Neural cell (in vitro differentiated cells): Measurements from ENCODE around the gene KRT38. TPM values are rescaled to one million over a fixed set of nuclear protein-coding genes. Genes with fewer than 3 reads are reported as not detected.

Source experiments
- H2AFZ ChIP-seq: fragments of 200-600, 300-800 bp; sonication (generic), shearing (Covaris generic); 2 replicates; pipeline ENCODE4 v1.6.0; 2014; ENCODE audit warnings: low read depth, mild to moderate bottlenecking, antibody characterized with exemption, low read length, moderate library complexity
- H3F3A ChIP-seq: fragments of 200-600 bp; shearing (Covaris generic); 2 replicates; pipeline ENCODE4 v1.6.1; 2016; ENCODE audit warnings: mild to moderate bottlenecking, moderate library complexity, mixed read lengths, antibody characterized with exemption, low read length; ENCODE audit not compliant: insufficient read depth, poor library complexity, severe bottlenecking
- H3K27ac ChIP-seq: fragments of 200-600, 300-800 bp; sonication (generic), shearing (Covaris generic); 2 replicates; pipeline ENCODE4 v1.5.1; 2014; ENCODE audit warnings: mild to moderate bottlenecking, low read length, moderate library complexity
- H3K27me3 ChIP-seq: fragments of 300-800, 200-600 bp; sonication (generic), shearing (Covaris generic); 2 replicates; pipeline ENCODE4 v1.6.0; 2014; ENCODE audit warnings: mild to moderate bottlenecking, low read depth, low read length, moderate library complexity; ENCODE audit not compliant: insufficient read depth
- H3K36me3 ChIP-seq: fragments of 300-800, 200-600 bp; sonication (generic), shearing (Covaris generic); 2 replicates; pipeline ENCODE4 v1.5.1; 2014; ENCODE audit warnings: mild to moderate bottlenecking, antibody characterized with exemption, low read length, moderate library complexity; ENCODE audit not compliant: insufficient read depth
- H3K4me2 ChIP-seq: fragments of 300-800, 200-600 bp; sonication (generic), shearing (Covaris generic); 2 replicates; pipeline ENCODE4 v1.6.0; 2014; ENCODE audit warnings: mild to moderate bottlenecking, low read length
- H3K4me3 ChIP-seq: fragments of 300-800, 200-600 bp; sonication (generic), shearing (Covaris generic); 2 replicates; pipeline ENCODE4 v1.5.1; 2014; ENCODE audit warnings: mild to moderate bottlenecking, low read length, moderate library complexity
- H3K79me2 ChIP-seq: fragments of 200-600 bp; shearing (Covaris generic); replicated peaks from 2 replicates; pipeline ENCODE4 v1.6.0; 2014; ENCODE audit warnings: mild to moderate bottlenecking, low read length, moderate library complexity; ENCODE audit not compliant: insufficient read depth
- H3K9ac ChIP-seq: fragments of 300-800, 200-600 bp; sonication (generic), shearing (Covaris generic); 2 replicates; pipeline ENCODE4 v1.6.1; 2016; ENCODE audit warnings: mild to moderate bottlenecking, low read length, mixed read lengths
- H3K9me2 ChIP-seq: fragments of 200-600 bp; shearing (Covaris generic); 2 replicates; pipeline ENCODE4 v1.6.1; 2016; ENCODE audit warnings: mild to moderate bottlenecking, low read length, mixed read lengths; ENCODE audit not compliant: insufficient read depth
- H3K9me3 ChIP-seq: fragments of 200-600, 300-800 bp; sonication (generic), shearing (Covaris generic); 2 replicates; pipeline ENCODE4 v1.6.1; 2016; ENCODE audit warnings: mild to moderate bottlenecking, mixed run types, low read length, moderate library complexity, mixed read lengths
- H4K20me1 ChIP-seq: fragments of 200-600 bp; shearing (Covaris generic); 2 replicates; pipeline ENCODE4 v1.6.1; 2016; ENCODE audit warnings: mild to moderate bottlenecking, mixed run types; ENCODE audit not compliant: insufficient read depth
- EP300 ChIP-seq: fragments of 450-650 bp; conservative IDR thresholded peaks from 2 replicates; pipeline ENCODE4 v1.6.1; 2014; ENCODE audit warnings: antibody characterized with exemption, mild to moderate bottlenecking, moderate library complexity; ENCODE audit not compliant: poor library complexity, severe bottlenecking
- EZH2 ChIP-seq: fragments of 200-600, 300-800 bp; shearing (Covaris generic), sonication (generic); IDR thresholded peaks from 2 replicates; pipeline ENCODE4 v1.6.1; 2014; ENCODE audit warnings: antibody characterized with exemption, low read length, borderline replicate concordance, mild to moderate bottlenecking; ENCODE audit not compliant: insufficient read depth, poor library complexity, severe bottlenecking
- MXI1 ChIP-seq: fragments of 450-650 bp; conservative IDR thresholded peaks from 2 replicates; pipeline ENCODE4 v1.6.1; 2014; ENCODE audit warnings: antibody characterized with exemption, mild to moderate bottlenecking; ENCODE audit not compliant: poor library complexity, severe bottlenecking
- POLR2AphosphoS5 ChIP-seq: IDR thresholded peaks from 2 replicates; pipeline ENCODE4 v1.6.1; 2012
- RAD21 ChIP-seq: fragments of 450-650 bp; conservative IDR thresholded peaks from 2 replicates; pipeline ENCODE4 v1.6.1; 2014; ENCODE audit warnings: antibody characterized with exemption, mild to moderate bottlenecking, moderate library complexity
- SMC3 ChIP-seq: fragments of 450-650 bp; conservative IDR thresholded peaks from 2 replicates; pipeline ENCODE4 v1.6.1; 2014; ENCODE audit warnings: antibody characterized with exemption, mild to moderate bottlenecking, moderate library complexity; ENCODE audit not compliant: poor library complexity
- TAF1 ChIP-seq: IDR thresholded peaks from 2 replicates; pipeline ENCODE4 v1.6.1; 2012; ENCODE audit warnings: low read depth
- polyA plus RNA-seq: library from polyadenylated mRNA; depleted of rRNA; stranded (reverse); fragments of >200 nt; gene quantifications from 2 replicates; pipeline ENCODE4 v1.2.3, GENCODE V29; 2014
- TF ChIP-seq, protein P1 (sequence below): fragments of 450-650 bp; IDR thresholded peaks from 2 replicates; pipeline ENCODE4 v1.5.1; 2014; ENCODE audit warnings: antibody characterized with exemption, mild to moderate bottlenecking, moderate library complexity; ENCODE audit not compliant: poor library complexity, severe bottlenecking
- TF ChIP-seq, protein P2 (sequence below): IDR thresholded peaks from 2 replicates; pipeline ENCODE4 v1.6.1; 2012; ENCODE audit warnings: borderline replicate concordance

The KRT38 gene
- polyA plus RNA-seq, 1 donor from 2014 or later: not detected

DNA sequence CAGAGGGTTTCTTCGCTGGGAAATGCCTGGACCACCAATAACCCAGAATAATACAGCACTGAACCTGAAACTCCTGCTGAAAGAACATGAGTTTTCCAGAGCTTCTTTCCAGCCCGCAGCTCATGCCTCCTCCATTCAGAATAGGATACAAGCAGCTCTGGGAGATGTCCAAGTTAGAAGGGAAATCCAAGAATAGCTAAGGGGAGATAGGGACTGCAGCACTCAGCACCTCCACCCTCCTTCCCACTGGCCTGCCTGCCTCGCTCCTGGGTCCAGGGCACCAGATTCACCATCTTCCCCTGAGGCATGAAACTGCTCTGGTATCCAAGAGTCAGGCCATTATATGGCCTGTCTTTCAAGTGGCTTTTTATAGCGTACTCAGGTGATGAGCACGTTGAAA, 47.5 kb downstream of the KRT38 start:
- no peaks in the 10 kb centered on the region for H3K9me3 ChIP-seq
- H3K79me2 ChIP-seq: no peaks in the 10 kb centered on the region
- H2AFZ ChIP-seq: no peak overlapping the region
- no peak overlapping the region for H3K9ac ChIP-seq
- H3K9me2 ChIP-seq: no peaks in the 10 kb centered on the region
- no peaks in the 10 kb centered on the region for H3F3A ChIP-seq
- H4K20me1 ChIP-seq: no peaks in the 10 kb centered on the region
- no peak overlapping the region for H3K4me3 ChIP-seq
- no peaks in the 10 kb centered on the region for H3K27me3 ChIP-seq
- H3K36me3 ChIP-seq: no peaks in the 10 kb centered on the region
- H3K4me2 ChIP-seq: no peak overlapping the region
- TF ChIP-seq TAF1 (no peak), MXI1 (no peak), RAD21 (no peak), EZH2 (no peak), EP300 (no peak), POLR2AphosphoS5 (no peak), SMC3 (no peak)
- TF ChIP-seq, protein P1, sequence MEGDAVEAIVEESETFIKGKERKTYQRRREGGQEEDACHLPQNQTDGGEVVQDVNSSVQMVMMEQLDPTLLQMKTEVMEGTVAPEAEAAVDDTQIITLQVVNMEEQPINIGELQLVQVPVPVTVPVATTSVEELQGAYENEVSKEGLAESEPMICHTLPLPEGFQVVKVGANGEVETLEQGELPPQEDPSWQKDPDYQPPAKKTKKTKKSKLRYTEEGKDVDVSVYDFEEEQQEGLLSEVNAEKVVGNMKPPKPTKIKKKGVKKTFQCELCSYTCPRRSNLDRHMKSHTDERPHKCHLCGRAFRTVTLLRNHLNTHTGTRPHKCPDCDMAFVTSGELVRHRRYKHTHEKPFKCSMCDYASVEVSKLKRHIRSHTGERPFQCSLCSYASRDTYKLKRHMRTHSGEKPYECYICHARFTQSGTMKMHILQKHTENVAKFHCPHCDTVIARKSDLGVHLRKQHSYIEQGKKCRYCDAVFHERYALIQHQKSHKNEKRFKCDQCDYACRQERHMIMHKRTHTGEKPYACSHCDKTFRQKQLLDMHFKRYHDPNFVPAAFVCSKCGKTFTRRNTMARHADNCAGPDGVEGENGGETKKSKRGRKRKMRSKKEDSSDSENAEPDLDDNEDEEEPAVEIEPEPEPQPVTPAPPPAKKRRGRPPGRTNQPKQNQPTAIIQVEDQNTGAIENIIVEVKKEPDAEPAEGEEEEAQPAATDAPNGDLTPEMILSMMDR: no peak
- TF ChIP-seq, protein P2, sequence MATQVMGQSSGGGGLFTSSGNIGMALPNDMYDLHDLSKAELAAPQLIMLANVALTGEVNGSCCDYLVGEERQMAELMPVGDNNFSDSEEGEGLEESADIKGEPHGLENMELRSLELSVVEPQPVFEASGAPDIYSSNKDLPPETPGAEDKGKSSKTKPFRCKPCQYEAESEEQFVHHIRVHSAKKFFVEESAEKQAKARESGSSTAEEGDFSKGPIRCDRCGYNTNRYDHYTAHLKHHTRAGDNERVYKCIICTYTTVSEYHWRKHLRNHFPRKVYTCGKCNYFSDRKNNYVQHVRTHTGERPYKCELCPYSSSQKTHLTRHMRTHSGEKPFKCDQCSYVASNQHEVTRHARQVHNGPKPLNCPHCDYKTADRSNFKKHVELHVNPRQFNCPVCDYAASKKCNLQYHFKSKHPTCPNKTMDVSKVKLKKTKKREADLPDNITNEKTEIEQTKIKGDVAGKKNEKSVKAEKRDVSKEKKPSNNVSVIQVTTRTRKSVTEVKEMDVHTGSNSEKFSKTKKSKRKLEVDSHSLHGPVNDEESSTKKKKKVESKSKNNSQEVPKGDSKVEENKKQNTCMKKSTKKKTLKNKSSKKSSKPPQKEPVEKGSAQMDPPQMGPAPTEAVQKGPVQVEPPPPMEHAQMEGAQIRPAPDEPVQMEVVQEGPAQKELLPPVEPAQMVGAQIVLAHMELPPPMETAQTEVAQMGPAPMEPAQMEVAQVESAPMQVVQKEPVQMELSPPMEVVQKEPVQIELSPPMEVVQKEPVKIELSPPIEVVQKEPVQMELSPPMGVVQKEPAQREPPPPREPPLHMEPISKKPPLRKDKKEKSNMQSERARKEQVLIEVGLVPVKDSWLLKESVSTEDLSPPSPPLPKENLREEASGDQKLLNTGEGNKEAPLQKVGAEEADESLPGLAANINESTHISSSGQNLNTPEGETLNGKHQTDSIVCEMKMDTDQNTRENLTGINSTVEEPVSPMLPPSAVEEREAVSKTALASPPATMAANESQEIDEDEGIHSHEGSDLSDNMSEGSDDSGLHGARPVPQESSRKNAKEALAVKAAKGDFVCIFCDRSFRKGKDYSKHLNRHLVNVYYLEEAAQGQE: no peak
- H3K27ac ChIP-seq: no peak overlapping the region

DNA sequence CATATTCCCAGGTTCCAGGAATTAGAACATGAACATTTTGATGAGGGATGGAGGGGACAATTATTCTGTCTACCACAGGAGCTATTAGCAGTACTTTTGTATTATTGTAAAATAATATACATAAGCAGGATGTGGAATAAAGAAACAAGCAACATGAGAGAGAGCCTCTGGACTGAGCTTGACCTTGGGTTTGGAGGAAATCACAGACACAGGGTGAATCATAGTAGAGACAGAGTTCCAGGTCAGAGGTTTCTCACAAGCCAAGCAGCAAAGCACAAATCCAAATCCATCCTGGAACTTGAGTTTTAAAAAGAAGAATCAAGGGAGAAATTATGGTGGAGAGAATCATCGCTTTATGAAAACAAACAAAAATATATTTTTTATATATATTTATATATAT, 48.5 kb downstream of the KRT38 start:
- no peaks in the 10 kb centered on the region for H3K27me3 ChIP-seq
- no peaks in the 10 kb centered on the region for H3K9me3 ChIP-seq
- no peak for TF ChIP-seq EP300
- TF ChIP-seq POLR2AphosphoS5: no peak
- TF ChIP-seq, protein P2: no peak
- H2AFZ ChIP-seq: no peak overlapping the region
- no peaks in the 10 kb centered on the region for H4K20me1 ChIP-seq
- H3K4me3 ChIP-seq: no peak overlapping the region
- H3K4me2 ChIP-seq: no peak overlapping the region
- no peaks in the 10 kb centered on the region for H3F3A ChIP-seq
- no peak overlapping the region for H3K27ac ChIP-seq
- no peak overlapping the region for H3K9ac ChIP-seq
- H3K9me2 ChIP-seq: no peaks in the 10 kb centered on the region
- H3K36me3 ChIP-seq: no peaks in the 10 kb centered on the region
- H3K79me2 ChIP-seq: no peaks in the 10 kb centered on the region
